GM21515 (cell line): Measurements from ENCODE around the gene FZD2.

Experiments used
- ATAC-seq: cut with Tn5 transposase; IDR thresholded peaks from one replicate; pipeline ENCODE4 v1.9.1; 2021; ENCODE audit not compliant: unreplicated experiment

The FZD2 gene

GRCh38 chr17:44604768-44605485 is 47.6 kb downstream of the FZD2 start:
- ATAC-seq = no peak

GRCh38 chr17:44606658-44607057 is 49.4 kb downstream of the FZD2 start:
- no peak for ATAC-seq

GRCh38 chr17:44607836-44608690 is 50.8 kb downstream of the FZD2 start:
- no peak for ATAC-seq

GRCh38 chr17:44608727-44609435 is 51.6 kb downstream of the FZD2 start:
- ATAC-seq = no peak

GRCh38 chr17:44610331-44610730 is 53.0 kb downstream of the FZD2 start:
- ATAC-seq = no peak
